NB4 (cell line): ENCODE data around the gene TM4SF4.

Source experiments
- POLR2A ChIP-seq: IDR thresholded peaks from 2 replicates; pipeline ENCODE4 v1.6.1; 2011; ENCODE audit warnings: mild to moderate bottlenecking; ENCODE audit not compliant: insufficient read length; ENCODE audit errors: extremely low read depth
- TF ChIP-seq, protein P1 (sequence below): IDR thresholded peaks from one replicate; pipeline ENCODE4 v1.5.1; 2012; ENCODE audit warnings: low read depth, low read length
- TF ChIP-seq, protein P2 (sequence below): IDR thresholded peaks from 2 replicates; pipeline ENCODE4 v1.6.1; 2011; ENCODE audit warnings: low read depth, low read length

GRCh38 chr3:149512073-149512782, 37.7 kb downstream of the TM4SF4 start:
- TF ChIP-seq, protein P1, sequence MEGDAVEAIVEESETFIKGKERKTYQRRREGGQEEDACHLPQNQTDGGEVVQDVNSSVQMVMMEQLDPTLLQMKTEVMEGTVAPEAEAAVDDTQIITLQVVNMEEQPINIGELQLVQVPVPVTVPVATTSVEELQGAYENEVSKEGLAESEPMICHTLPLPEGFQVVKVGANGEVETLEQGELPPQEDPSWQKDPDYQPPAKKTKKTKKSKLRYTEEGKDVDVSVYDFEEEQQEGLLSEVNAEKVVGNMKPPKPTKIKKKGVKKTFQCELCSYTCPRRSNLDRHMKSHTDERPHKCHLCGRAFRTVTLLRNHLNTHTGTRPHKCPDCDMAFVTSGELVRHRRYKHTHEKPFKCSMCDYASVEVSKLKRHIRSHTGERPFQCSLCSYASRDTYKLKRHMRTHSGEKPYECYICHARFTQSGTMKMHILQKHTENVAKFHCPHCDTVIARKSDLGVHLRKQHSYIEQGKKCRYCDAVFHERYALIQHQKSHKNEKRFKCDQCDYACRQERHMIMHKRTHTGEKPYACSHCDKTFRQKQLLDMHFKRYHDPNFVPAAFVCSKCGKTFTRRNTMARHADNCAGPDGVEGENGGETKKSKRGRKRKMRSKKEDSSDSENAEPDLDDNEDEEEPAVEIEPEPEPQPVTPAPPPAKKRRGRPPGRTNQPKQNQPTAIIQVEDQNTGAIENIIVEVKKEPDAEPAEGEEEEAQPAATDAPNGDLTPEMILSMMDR = peak; percentile 67
- no peak for TF ChIP-seq POLR2A
- TF ChIP-seq, protein P2, sequence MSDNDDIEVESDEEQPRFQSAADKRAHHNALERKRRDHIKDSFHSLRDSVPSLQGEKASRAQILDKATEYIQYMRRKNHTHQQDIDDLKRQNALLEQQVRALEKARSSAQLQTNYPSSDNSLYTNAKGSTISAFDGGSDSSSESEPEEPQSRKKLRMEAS = peak; percentile 44; the same call in 1 of the 2 replicates
